BJ (cell line): ENCODE measurements around the gene KLHDC4. TPM values are rescaled to one million over a fixed set of nuclear protein-coding genes. Genes with fewer than 3 reads are reported as not detected.
"Not testable (repeated sequence)": the region's sequence is repeated elsewhere in the genome, so short reads cannot be mapped to it uniquely, and the experiment has no call there.

Source experiments
- CTCF ChIA-PET: fragments of 350-600 bp; formaldehyde crosslinking; extraction: SDS; loops from one replicate; lab custom pipeline; 2021; ENCODE audit warnings: antibody characterized with exemption, inconsistent platforms; lab: Yijun Ruan, JAX
- POLR2A ChIA-PET: fragments of 300-600 bp; sonication (Branson Sonifier 250); formaldehyde crosslinking; extraction: SDS; loops from one replicate; lab custom pipeline; 2021; ENCODE audit warnings: antibody characterized with exemption; lab: Charles Lee
- DNase-seq: peaks from one replicate; pipeline ENCODE4 v3.0.0-alpha.2; 2011; ENCODE audit warnings: low read depth
- H3K27me3 ChIP-seq: 2 replicates; pipeline ENCODE4 v1.6.0; 2011; ENCODE audit warnings: low read length; ENCODE audit not compliant: control insufficient read depth, insufficient read depth
- H3K36me3 ChIP-seq: 2 replicates; pipeline ENCODE4 v1.5.1; 2011; ENCODE audit warnings: low read length; ENCODE audit not compliant: control insufficient read depth, insufficient read depth
- H3K4me3 ChIP-seq: 2 replicates; pipeline ENCODE4 v1.5.1; 2011; ENCODE audit warnings: low read depth, mild to moderate bottlenecking, control low read depth, low read length
- polyA plus RNA-seq: library from polyadenylated mRNA; depleted of rRNA; stranded (reverse); fragments of >200 nt; gene quantifications from 2 replicates; pipeline ENCODE4 v1.2.3, GENCODE V29; 2011
- TF ChIP-seq, protein P1 (sequence below): IDR thresholded peaks from 2 replicates; pipeline ENCODE4 v1.5.1; 2011; ENCODE audit warnings: low read depth, mild to moderate bottlenecking, control low read depth, inconsistent platforms, low read length, moderate library complexity; ENCODE audit not compliant: insufficient read depth

The KLHDC4 gene
- polyA plus RNA-seq, 1 experiment = 16.1 TPM

DNA sequence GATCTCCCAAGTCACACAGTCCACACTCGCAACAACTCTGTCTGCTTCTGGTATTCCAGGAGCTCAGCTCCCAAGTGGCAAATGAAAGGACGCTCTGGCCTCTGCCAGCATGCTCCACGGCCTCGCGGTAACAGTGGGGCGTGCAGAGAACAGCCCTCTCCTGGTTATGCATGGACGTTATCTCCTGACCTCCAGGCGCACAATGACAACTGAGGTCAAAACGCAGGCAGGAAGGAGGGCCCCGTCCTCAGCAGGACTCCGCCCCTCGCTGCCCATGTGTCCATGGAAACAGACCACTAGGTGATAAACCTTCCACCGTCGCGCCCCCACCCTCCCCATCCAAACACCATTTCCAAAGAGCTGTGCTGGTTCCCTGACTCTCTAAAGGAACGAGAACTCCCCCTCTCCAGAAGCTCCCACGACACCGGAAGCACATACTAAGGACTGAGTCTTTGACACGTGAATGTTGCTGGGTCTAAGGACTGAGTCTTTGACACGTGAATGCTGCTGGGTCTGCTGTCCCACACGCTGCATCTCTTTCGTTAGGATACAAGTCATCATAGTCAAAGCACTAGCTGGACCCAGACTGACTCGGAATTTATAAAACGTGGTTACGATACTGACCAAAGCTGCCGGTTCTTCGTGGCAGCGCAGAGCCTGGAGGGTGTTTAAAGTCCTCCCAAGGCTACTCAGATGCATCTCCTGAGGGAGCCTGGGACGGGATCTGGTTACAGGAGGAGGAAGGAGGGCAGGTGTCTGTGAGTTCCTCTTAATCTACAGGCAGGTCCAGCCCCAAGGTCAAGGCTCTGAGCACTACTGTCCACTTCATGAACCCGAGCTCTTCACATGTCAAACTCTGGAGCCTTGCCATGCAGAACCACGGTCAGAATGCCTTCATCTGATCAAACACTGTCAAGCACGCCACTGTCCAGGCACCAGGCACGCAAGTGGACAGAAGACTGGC lies 43.9 kb downstream of the KLHDC4 start:
- CTCF ChIA-PET = interaction anchor here (0.6 kb wide), 1 partner anchor 19 kb away, joined by 3 read pairs; no protein-coding TSS in a partner anchor
- TF ChIP-seq, protein P1, sequence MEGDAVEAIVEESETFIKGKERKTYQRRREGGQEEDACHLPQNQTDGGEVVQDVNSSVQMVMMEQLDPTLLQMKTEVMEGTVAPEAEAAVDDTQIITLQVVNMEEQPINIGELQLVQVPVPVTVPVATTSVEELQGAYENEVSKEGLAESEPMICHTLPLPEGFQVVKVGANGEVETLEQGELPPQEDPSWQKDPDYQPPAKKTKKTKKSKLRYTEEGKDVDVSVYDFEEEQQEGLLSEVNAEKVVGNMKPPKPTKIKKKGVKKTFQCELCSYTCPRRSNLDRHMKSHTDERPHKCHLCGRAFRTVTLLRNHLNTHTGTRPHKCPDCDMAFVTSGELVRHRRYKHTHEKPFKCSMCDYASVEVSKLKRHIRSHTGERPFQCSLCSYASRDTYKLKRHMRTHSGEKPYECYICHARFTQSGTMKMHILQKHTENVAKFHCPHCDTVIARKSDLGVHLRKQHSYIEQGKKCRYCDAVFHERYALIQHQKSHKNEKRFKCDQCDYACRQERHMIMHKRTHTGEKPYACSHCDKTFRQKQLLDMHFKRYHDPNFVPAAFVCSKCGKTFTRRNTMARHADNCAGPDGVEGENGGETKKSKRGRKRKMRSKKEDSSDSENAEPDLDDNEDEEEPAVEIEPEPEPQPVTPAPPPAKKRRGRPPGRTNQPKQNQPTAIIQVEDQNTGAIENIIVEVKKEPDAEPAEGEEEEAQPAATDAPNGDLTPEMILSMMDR = no peak

DNA sequence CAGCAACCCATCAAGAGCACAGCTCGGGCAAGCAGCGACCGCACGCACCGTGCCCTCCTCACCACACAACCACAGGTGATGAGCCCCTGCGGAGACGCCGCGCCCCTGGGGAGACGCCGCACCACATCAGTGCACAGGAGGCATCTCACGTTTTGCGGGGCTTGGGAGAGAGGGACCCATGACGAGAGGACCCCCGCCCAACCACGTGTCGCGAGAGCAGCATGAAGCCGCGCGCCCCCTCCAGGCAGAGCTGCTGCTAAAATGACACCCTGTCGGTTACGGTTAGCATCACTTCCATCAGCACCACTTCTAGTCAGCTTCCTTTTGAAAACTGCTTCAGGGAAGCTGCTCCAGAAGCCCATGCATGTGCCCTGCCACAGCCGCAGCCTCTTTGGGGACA lies 45.3 kb downstream of the KLHDC4 start:
- ChIA-PET CTCF (no interaction called here), POLR2A (no interaction called here)
- Histone ChIP-seq H3K27me3 (no peaks in the 10 kb centered on the region), H3K36me3 (peaks cover 10% of the 10 kb centered on the region), H3K4me3 (no peak overlapping the region)
- TF ChIP-seq, protein P1 = no peak
- DNase-seq = no peak

More for the DNA sequence above, 43.9 kb downstream of the KLHDC4 start:
- POLR2A ChIA-PET = no interaction called here
- no peak overlapping the region for H3K4me3 ChIP-seq
- H3K27me3 ChIP-seq = no peaks in the 10 kb centered on the region
- peaks cover 8% of the 10 kb centered on the region for H3K36me3 ChIP-seq
- no peak for DNase-seq

DNA sequence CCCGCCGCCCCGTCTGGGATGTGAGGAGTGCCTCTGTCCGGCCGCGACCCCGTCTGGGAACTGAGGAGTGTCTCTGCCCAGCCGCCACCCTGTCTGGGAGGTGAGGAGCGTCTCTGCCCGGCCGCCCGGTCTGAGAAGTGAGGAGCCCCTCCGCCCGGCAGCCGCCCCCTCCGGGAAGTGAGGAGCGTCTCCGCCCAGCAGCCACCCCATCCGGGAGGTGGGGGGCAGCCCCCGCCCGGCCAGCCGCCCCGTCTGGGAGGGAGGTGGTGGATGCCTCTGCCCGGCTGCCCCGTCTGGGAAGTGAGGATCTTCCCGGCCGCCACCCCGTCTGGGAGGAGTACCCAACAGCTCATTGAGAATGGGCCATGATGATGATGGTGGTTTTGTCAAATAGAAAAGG lies 47.0 kb downstream of the KLHDC4 start:
- POLR2A ChIA-PET = not testable (repeated sequence)

DNA sequence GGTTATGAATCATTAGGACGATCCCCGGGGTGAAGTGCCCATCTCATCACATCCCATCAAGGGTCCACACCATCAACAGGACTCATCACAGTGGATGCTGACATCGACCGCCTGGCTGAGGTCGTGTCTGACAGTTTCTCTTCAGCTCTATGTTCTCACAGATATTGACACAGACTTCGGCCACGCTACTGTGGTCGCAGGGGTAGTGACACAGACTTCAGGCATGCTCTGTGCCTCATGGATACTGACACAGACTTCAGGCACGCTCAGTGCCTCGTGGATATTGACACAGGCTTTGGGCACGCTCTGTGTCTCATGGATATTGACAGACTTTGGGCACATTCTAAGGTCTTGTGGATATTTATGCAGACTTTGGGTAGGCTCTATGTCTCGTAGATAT lies 50.1 kb downstream of the KLHDC4 start:
- CTCF ChIA-PET = no interaction called here
- Histone ChIP-seq H3K4me3 (no peak overlapping the region), H3K36me3 (peaks cover 8% of the 10 kb centered on the region), H3K27me3 (no peaks in the 10 kb centered on the region)
- POLR2A ChIA-PET = no interaction called here
- TF ChIP-seq, protein P1 = no peak
- no peak for DNase-seq

More for the DNA sequence above, 47.0 kb downstream of the KLHDC4 start:
- H3K27me3 ChIP-seq, DNase-seq, H3K4me3 ChIP-seq, CTCF ChIA-PET: not testable (repeated sequence)
- H3K36me3 ChIP-seq = peaks cover 12% of the 10 kb centered on the region

DNA sequence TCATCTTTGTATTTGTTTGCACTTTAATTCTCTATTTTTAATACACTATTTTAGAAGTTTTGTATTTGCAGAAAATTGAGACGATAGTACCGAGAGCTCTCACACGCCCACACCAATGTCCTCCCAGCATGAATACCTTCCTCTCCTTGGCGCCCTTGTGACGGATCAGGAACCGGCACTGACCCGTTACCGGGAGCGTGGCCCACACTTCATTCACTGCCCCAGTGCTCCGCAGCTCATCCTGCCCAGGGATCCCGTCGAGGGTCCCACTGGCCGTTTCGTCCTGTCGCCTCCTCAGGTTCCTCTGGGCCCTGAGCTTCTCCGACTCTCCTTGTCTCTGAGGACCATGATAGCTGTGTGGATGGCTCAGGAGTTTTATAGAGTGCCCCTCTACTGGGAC lies 50.6 kb downstream of the KLHDC4 start:
- H3K4me3 ChIP-seq = no peak overlapping the region
- TF ChIP-seq, protein P1 = no peak
- POLR2A ChIA-PET = no interaction called here
- DNase-seq = no peak
- peaks cover 10% of the 10 kb centered on the region for H3K36me3 ChIP-seq
- H3K27me3 ChIP-seq = no peaks in the 10 kb centered on the region
- CTCF ChIA-PET = no interaction called here
